Esophagus squamous epithelium (tissue), 5 donors: ENCODE measurements around the gene CNGB1. TPM values are rescaled to one million over a fixed set of nuclear protein-coding genes. Genes with fewer than 3 reads are reported as not detected.

Experiments used
- DNase-seq: peaks from one replicate; lab custom pipeline; 2025; lab: John Stamatoyannopoulos, UW
- H3K27ac ChIP-seq, 4 donors: fragments of 200-600 bp; sonication (generic); one replicate each; pipeline ENCODE4 v1.5.1; 2016 to 2019; ENCODE audit warnings: mild to moderate bottlenecking in 1 of 4
- H3K27me3 ChIP-seq, 4 donors: fragments of 200-600 bp; sonication (generic); 1 replicate in 3 of 4; 2 replicates in 1 of 4; pipeline versions ENCODE4 v1.5.1 to v1.6.0; 2017 to 2021; ENCODE audit warnings: antibody characterized with exemption in 1 of 4
- H3K36me3 ChIP-seq, 3 donors: fragments of 200-600 bp; sonication (generic); one replicate each; pipeline ENCODE4 v1.5.1; 2016 to 2019
- H3K4me1 ChIP-seq, 3 donors: fragments of 200-600 bp; sonication (generic); one replicate each; pipeline ENCODE4 v1.5.1; 2017 to 2019
- H3K4me3 ChIP-seq, 4 donors: fragments of 200-600 bp; sonication (generic); 1 replicate in 3 of 4; 2 replicates in 1 of 4; pipeline ENCODE4 v1.5.1; 2016 to 2019; ENCODE audit warnings: mild to moderate bottlenecking in 2 of 4, moderate library complexity in 1 of 4
- H3K9me3 ChIP-seq, 3 donors: fragments of 200-600 bp; sonication (generic); one replicate each; pipeline ENCODE4 v1.5.1; 2016 to 2019
- POLR2A ChIP-seq, 4 donors: fragments of 450-650 bp; IDR thresholded peaks; one replicate each; pipeline ENCODE4 v1.6.1; 2017; ENCODE audit warnings: antibody characterized with exemption in 4 of 4, mild to moderate bottlenecking in 4 of 4, moderate library complexity in 3 of 4
- WGBS, 2 donors: methylation state at CpG; one replicate each; pipeline ENCODE4 v1.1.5; 2018; 5-methylcytosine and 5-hydroxymethylcytosine counted together
- intact Hi-C: fragments of 100-400 bp; cut with DNase I; formaldehyde crosslinking; loops from one replicate; pipeline ENCODE4 v1.15.0; 2022
- total RNA-seq, 4 donors: library from RNA; depleted of rRNA; stranded (reverse); fragments of >200 nt; gene quantifications; one replicate each; pipeline ENCODE4 v1.1.0, GENCODE V29; 2016
- TF ChIP-seq, protein P1 (sequence below), 6 experiments: fragments of 450-650 bp in 4 of 6; fragments of 200-600 bp in 2 of 6; sonication (generic) in 2 of 6; IDR thresholded peaks; one replicate each; pipeline ENCODE4 v1.5.1; 2016 to 2019; ENCODE audit warnings: antibody characterized with exemption in 6 of 6, mild to moderate bottlenecking in 4 of 6, moderate library complexity in 4 of 6
- donor health status: DM: yes; HTN: yes; CAD: no.

Gene CNGB1
- total RNA-seq, 4 donors from 2014 or later = 0.04 TPM; not detected in 3

- H3K4me3 ChIP-seq = no peak overlapping the region
- no peaks in the 10 kb centered on the region for H3K36me3 ChIP-seq
- 84% methylated on average over 6 of the region's 7 CpGs; no CpG with 5 or more reads in 1 of the 2 donors for WGBS, 2 donors
- no peak for DNase-seq
- no peak for TF ChIP-seq POLR2A (IDR thresholded peaks at IDR 0.05)
- TF ChIP-seq, protein P1, sequence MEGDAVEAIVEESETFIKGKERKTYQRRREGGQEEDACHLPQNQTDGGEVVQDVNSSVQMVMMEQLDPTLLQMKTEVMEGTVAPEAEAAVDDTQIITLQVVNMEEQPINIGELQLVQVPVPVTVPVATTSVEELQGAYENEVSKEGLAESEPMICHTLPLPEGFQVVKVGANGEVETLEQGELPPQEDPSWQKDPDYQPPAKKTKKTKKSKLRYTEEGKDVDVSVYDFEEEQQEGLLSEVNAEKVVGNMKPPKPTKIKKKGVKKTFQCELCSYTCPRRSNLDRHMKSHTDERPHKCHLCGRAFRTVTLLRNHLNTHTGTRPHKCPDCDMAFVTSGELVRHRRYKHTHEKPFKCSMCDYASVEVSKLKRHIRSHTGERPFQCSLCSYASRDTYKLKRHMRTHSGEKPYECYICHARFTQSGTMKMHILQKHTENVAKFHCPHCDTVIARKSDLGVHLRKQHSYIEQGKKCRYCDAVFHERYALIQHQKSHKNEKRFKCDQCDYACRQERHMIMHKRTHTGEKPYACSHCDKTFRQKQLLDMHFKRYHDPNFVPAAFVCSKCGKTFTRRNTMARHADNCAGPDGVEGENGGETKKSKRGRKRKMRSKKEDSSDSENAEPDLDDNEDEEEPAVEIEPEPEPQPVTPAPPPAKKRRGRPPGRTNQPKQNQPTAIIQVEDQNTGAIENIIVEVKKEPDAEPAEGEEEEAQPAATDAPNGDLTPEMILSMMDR (IDR thresholded peaks at IDR 0.05) = no peak
- H3K27ac ChIP-seq = no peak overlapping the region
- no peaks in the 10 kb centered on the region for H3K4me1 ChIP-seq
- intact Hi-C loops = no loop called here
- H3K27me3 ChIP-seq = peaks cover 0 to 4% (median 0%) of the 10 kb centered on the region in 4 donors
- H3K9me3 ChIP-seq = no peaks in the 10 kb centered on the region
These were observed 10.0 kb downstream of the CNGB1 start for GRCh38 chr16:57960826-57961472.

GRCh38 chr16:57960310-57960709 is 10.6 kb downstream of the CNGB1 start:
- Histone ChIP-seq H3K27ac (no peak overlapping the region), H3K27me3 (peaks cover 0 to 4% (median 0%) of the 10 kb centered on the region in 4 donors), H3K36me3 (no peaks in the 10 kb centered on the region), H3K9me3 (no peaks in the 10 kb centered on the region), H3K4me3 (no peak overlapping the region), H3K4me1 (no peaks in the 10 kb centered on the region)
- no peak for TF ChIP-seq POLR2A (IDR thresholded peaks at IDR 0.05)
- TF ChIP-seq, protein P1 (IDR thresholded peaks at IDR 0.05) = no peak
- DNase-seq = no peak
- intact Hi-C loops = no loop called here
- 80 to 86% methylated on average over 7 to 9 of the region's 10 CpGs for WGBS, 2 donors

DNA sequence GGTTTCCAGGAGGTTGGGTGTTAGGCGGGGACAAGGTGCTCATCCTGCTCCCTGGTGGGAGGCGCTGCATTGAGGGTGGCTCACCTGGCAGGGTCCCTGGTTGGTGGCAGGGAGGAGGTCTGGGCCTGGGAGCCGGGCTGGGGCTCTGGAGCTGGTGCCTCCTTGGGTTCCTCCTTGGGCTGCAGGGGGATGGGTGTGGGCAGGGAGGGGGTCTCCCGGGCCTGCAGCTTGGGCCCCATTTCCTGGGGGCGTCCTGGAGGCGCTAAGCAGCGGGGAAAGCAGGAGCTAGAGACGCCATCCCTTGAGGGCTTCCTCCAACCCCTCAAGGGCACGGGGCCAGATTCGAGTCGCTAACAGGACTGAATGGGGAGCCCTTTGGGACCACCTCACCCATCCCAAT is 11.1 kb downstream of the CNGB1 start:
- WGBS, 2 donors = 86 to 100% methylated on average over 1 to 3 of the region's 11 CpGs
- Histone ChIP-seq H3K4me3 (no peak overlapping the region), H3K9me3 (no peaks in the 10 kb centered on the region), H3K4me1 (no peaks in the 10 kb centered on the region), H3K36me3 (no peaks in the 10 kb centered on the region), H3K27ac (no peak overlapping the region), H3K27me3 (peaks cover 0 to 4% (median 0%) of the 10 kb centered on the region in 4 donors)
- no peak for DNase-seq
- TF ChIP-seq POLR2A (IDR thresholded peaks at IDR 0.05) = no peak
- TF ChIP-seq, protein P1 (IDR thresholded peaks at IDR 0.05) = no peak
- intact Hi-C loops = no loop called here

DNA sequence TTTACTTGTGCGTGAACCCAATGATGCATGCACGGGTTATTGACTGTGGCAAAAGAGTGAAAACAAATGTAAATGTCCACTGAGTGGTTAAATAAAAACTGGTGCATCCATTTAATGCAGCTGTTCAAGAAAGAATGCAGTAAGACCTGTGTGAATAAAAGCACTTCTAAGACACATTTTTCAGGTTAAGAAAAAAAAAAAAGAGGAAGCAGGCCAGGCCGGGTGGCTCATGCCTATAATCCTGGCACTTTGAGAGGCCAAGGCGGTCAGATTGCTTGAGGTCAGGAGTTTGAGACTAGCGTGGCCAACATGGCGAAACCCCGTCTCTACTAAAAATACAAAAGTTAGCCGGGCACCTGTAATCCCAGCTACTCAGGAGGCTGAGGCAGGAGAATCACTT is 11.8 kb downstream of the CNGB1 start:
- no peaks in the 10 kb centered on the region for H3K36me3 ChIP-seq
- H3K4me1 ChIP-seq = no peaks in the 10 kb centered on the region
- no peak for DNase-seq
- intact Hi-C loops = no loop called here
- 68 to 76% methylated on average over 7 to 8 of the region's 8 CpGs for WGBS, 2 donors
- H3K9me3 ChIP-seq = no peaks in the 10 kb centered on the region
- TF ChIP-seq, protein P1 (IDR thresholded peaks at IDR 0.05) = no peak
- no peak for TF ChIP-seq POLR2A (IDR thresholded peaks at IDR 0.05)
- no peak overlapping the region for H3K27ac ChIP-seq
- H3K27me3 ChIP-seq = peaks cover 0 to 4% (median 0%) of the 10 kb centered on the region in 4 donors
- H3K4me3 ChIP-seq = no peak overlapping the region

- TF ChIP-seq, protein P1 (IDR thresholded peaks at IDR 0.05) = no peak
- TF ChIP-seq POLR2A (IDR thresholded peaks at IDR 0.05) = no peak
- Histone ChIP-seq H3K9me3 (no peaks in the 10 kb centered on the region), H3K36me3 (no peaks in the 10 kb centered on the region), H3K4me1 (no peaks in the 10 kb centered on the region), H3K27ac (no peak overlapping the region), H3K27me3 (peaks cover 0 to 4% (median 0%) of the 10 kb centered on the region in 4 donors), H3K4me3 (no peak overlapping the region)
- DNase-seq = no peak
- WGBS, 2 donors = 49 to 53% methylated on average over 4 of the region's 6 CpGs
- intact Hi-C loops = no loop called here
These were observed 12.4 kb downstream of the CNGB1 start for GRCh38 chr16:57958544-57958943.
